Neuronal stem cell (in vitro differentiated cells): Measurements from ENCODE around the gene ASZ1.

Experiments used
- DNase-seq: peaks from one replicate; pipeline ENCODE4 v3.0.0-alpha.2; 2013; ENCODE audit warnings: low spot score
- H2AFZ ChIP-seq: one replicate; pipeline ENCODE4 v1.6.1; 2013; ENCODE audit warnings: mild to moderate bottlenecking, low read length, inconsistent platforms
- H2AK5ac ChIP-seq: 2 replicates; pipeline ENCODE4 v1.6.1; 2013; ENCODE audit warnings: low read depth, mild to moderate bottlenecking, inconsistent platforms, low read length, moderate library complexity, mixed read lengths
- H2BK120ac ChIP-seq: 2 replicates; pipeline ENCODE4 v1.6.1; 2013; ENCODE audit warnings: low read depth, mild to moderate bottlenecking, inconsistent platforms, low read length, moderate library complexity, mixed read lengths
- H2BK12ac ChIP-seq: one replicate; pipeline ENCODE4 v1.6.1; 2013; ENCODE audit warnings: low read length, inconsistent platforms
- H2BK15ac ChIP-seq: 2 replicates; pipeline ENCODE4 v1.6.1; 2013; ENCODE audit warnings: mild to moderate bottlenecking, low read length, inconsistent platforms, mixed read lengths
- H2BK5ac ChIP-seq: one replicate; pipeline ENCODE4 v1.6.1; 2013; ENCODE audit warnings: inconsistent platforms, mild to moderate bottlenecking, low read length, moderate library complexity
- H3K14ac ChIP-seq: one replicate; pipeline ENCODE4 v1.6.1; 2013; ENCODE audit warnings: low read length, inconsistent platforms
- H3K18ac ChIP-seq: 2 replicates; pipeline ENCODE4 v1.6.1; 2013; ENCODE audit warnings: low read length, inconsistent platforms
- H3K23ac ChIP-seq: 2 replicates; pipeline ENCODE4 v1.6.1; 2013; ENCODE audit warnings: low read depth, mild to moderate bottlenecking, mixed read lengths, low read length, inconsistent platforms; ENCODE audit not compliant: poor library complexity
- H3K27ac ChIP-seq: replicated peaks from 3 replicates; pipeline ENCODE4 v1.5.1; 2013; ENCODE audit warnings: low read length, inconsistent platforms
- H3K27me3 ChIP-seq, 3 experiments: 2 replicates each; pipeline ENCODE4 v1.6.1; 2013; ENCODE audit warnings: low read length in 3 of 3, mild to moderate bottlenecking in 2 of 3, inconsistent platforms in 1 of 3, low read depth in 1 of 3, mixed read lengths in 1 of 3, moderate library complexity in 1 of 3; ENCODE audit not compliant: control insufficient read depth in 3 of 3, insufficient read depth in 3 of 3
- H3K36me3 ChIP-seq, 2 donors: replicated peaks in 1 of 2; 2 replicates each; pipeline ENCODE4 v1.6.1; 2013; ENCODE audit warnings: low read length in 2 of 2; ENCODE audit not compliant: control insufficient read depth in 2 of 2, insufficient read depth in 2 of 2
- H3K4ac ChIP-seq: 2 replicates; pipeline ENCODE4 v1.6.1; 2013; ENCODE audit warnings: inconsistent platforms, mild to moderate bottlenecking, low read length, moderate library complexity
- H3K4me1 ChIP-seq, 2 donors: 1 replicate in 1 of 2; 2 replicates in 1 of 2; pipeline ENCODE4 v1.6.1; 2013; ENCODE audit warnings: low read length in 2 of 2, low read depth in 1 of 2; ENCODE audit not compliant: control insufficient read depth in 2 of 2, insufficient read depth in 1 of 2
- H3K4me2 ChIP-seq: one replicate; pipeline ENCODE4 v1.6.1; 2013; ENCODE audit warnings: mild to moderate bottlenecking, low read length, inconsistent platforms; ENCODE audit not compliant: insufficient read depth, poor library complexity, severe bottlenecking
- H3K4me3 ChIP-seq, 2 donors: 2 replicates each; pipeline ENCODE4 v1.5.1; 2013; ENCODE audit warnings: low read length in 2 of 2, mild to moderate bottlenecking in 2 of 2, inconsistent platforms in 1 of 2, moderate library complexity in 1 of 2
- H3K79me1 ChIP-seq: one replicate; pipeline ENCODE4 v1.6.1; 2013; ENCODE audit warnings: low read depth, mild to moderate bottlenecking, inconsistent platforms, low read length, moderate library complexity
- H3K9ac ChIP-seq: one replicate; pipeline ENCODE4 v1.6.1; 2013; ENCODE audit warnings: mild to moderate bottlenecking, low read depth, low read length, inconsistent platforms; ENCODE audit not compliant: poor library complexity
- H3K9me3 ChIP-seq, 2 donors: replicated peaks in 1 of 2; 2 replicates each; pipeline versions ENCODE3 to v1.6.1; 2013; ENCODE audit warnings: low read length in 2 of 2, mild to moderate bottlenecking in 2 of 2, inconsistent platforms in 1 of 2, low read depth in 1 of 2, mixed read lengths in 1 of 2, moderate library complexity in 1 of 2; ENCODE audit not compliant: control insufficient read depth in 2 of 2, insufficient read depth in 1 of 2
- H4K8ac ChIP-seq: one replicate; pipeline ENCODE4 v1.6.1; 2013; ENCODE audit warnings: low read depth, mild to moderate bottlenecking, inconsistent platforms, low read length, moderate library complexity
- H4K91ac ChIP-seq: one replicate; pipeline ENCODE4 v1.6.1; 2013; ENCODE audit warnings: low read length, low read depth, mild to moderate bottlenecking, inconsistent platforms; ENCODE audit not compliant: poor library complexity
- WGBS, 2 donors: extraction: QIAGEN DNeasy Blood & Tissue Kit; methylation state at CpG; one replicate each; pipeline ENCODE4 v1.1.7; 2013; ENCODE audit warnings: missing lambda C conversion rate in 2 of 2, mixed read lengths in 1 of 2; ENCODE audit not compliant: insufficient read length in 2 of 2, insufficient replicate concordance in 1 of 2; ENCODE audit errors: extremely low coverage in 2 of 2; 5-methylcytosine and 5-hydroxymethylcytosine counted together

ASZ1 gene

DNA sequence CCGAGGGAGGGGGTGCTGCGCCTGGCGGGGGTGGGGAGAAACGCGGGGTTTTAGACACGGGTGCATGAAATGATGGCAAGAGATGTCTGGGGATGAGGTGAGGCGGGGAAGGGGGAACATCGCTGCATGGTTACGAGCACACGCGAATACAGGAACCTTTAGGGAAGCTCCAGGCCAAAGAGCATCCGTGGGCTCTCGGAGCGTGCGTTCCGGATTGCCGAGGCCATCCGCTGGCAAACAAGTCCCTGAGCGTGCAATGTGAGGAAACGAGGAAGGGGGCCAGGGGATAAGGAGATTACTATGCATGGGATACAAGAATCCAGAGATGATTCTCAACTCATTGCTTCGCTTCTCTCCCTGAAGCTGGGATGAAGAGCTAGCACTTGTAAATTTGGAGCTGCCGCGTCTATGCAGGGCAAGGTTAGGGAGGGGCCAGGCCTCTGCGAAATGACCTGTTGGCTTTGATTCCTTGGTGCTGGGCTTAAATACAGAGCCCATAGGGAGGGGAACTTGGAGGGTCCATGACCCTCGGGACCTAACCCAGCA is 103.9 kb downstream of the ASZ1 start:
- peak overlapping the region; percentile 100 for H3K4me2 ChIP-seq
- no peak overlapping the region for H2BK5ac ChIP-seq
- H3K9ac ChIP-seq, result no peak overlapping the region

DNA sequence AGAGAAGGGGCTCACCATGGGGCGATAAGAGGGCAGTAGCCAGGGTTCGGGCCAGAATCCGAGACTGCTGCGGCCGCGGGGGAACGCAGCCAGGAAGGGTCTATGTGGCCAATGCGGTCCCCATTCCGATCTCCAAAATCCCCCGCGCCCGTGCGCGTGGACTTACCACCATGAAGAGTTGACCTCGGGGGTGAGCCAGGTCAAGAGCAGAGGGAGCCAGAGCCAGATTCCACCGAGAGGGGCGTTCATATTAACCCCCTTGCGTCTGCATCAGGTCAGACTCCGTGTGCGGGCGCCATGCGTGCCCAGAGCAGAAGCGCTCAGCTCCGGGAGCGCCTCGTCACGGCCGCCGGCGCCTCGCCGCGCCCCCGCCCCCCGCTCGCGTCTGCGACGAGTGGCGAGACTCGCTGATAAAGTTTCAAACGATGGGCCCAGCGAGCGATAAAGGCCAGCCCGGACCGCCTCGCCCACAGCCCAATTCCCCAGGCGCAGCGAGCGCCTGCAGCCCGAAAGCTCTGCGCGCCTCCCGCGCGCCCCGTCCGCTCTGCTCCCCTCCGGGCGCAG is 104.5 kb downstream of the ASZ1 start, which contains the start of gene WNT2:
WNT2 (minus strand) TSS at position 318 of the 564 bp plus-strand sequence; CDS start at position 249, 69 bp downstream.
- Histone ChIP-seq H3K9me3 (no peaks in the 10 kb centered on the region), H2BK12ac (no peak within 1 kb of the TSS), H3K14ac (no peak within 1 kb of the TSS), H3K36me3 (no peaks in the 10 kb centered on the region), H4K91ac (no peak within 1 kb of the TSS), H2AFZ (peak within 1 kb of the TSS; percentile 97), H3K4me3 (peak within 1 kb of the TSS; percentile 41 to 80), H2AK5ac (peak within 1 kb of the TSS; percentile 16), H3K79me1 (no peaks in the 10 kb centered on the region), H3K4me2 (peak within 1 kb of the TSS; percentile 100), H3K4ac (no peak within 1 kb of the TSS), H3K27me3 (peaks cover 19 to 94% (median 51%) of the 10 kb centered on the region in 3 experiments), H3K23ac (no peak within 1 kb of the TSS), H3K4me1 (peaks cover 5 to 13% of the 10 kb centered on the region in 2 donors), H3K27ac (no peak within 1 kb of the TSS), H3K9ac (no peak within 1 kb of the TSS), H2BK5ac (no peak within 1 kb of the TSS), H4K8ac (no peak within 1 kb of the TSS), H2BK15ac (no peak within 1 kb of the TSS), H2BK120ac (no peak within 1 kb of the TSS), H3K18ac (peak within 1 kb of the TSS; percentile 84)
- no CpG with 5 or more reads among the region's 60 CpGs for WGBS, 2 donors
- DNase-seq, result peak; percentile 31

More for the DNA sequence above, 103.9 kb downstream of the ASZ1 start:
- Histone ChIP-seq H4K8ac (no peak overlapping the region), H3K4me3 (peak overlapping the region; percentile 41 to 80), H3K14ac (no peak overlapping the region), H2BK12ac (no peak overlapping the region), H2BK120ac (no peak overlapping the region), H3K79me1 (no peaks in the 10 kb centered on the region), H3K27ac (no peak overlapping the region), H3K27me3 (peaks cover 19 to 88% (median 51%) of the 10 kb centered on the region in 3 experiments), H3K9me3 (no peaks in the 10 kb centered on the region), H3K18ac (no peak overlapping the region), H3K23ac (no peak overlapping the region), H3K4ac (no peak overlapping the region), H3K4me1 (peaks cover 5 to 13% of the 10 kb centered on the region in 2 donors), H2AK5ac (no peak overlapping the region), H2BK15ac (no peak overlapping the region), H3K36me3 (no peaks in the 10 kb centered on the region), H4K91ac (no peak overlapping the region), H2AFZ (peak overlapping the region; percentile 97)
- peak; percentile 26 for DNase-seq
- WGBS, 2 donors, result no CpG with 5 or more reads among the region's 25 CpGs

DNA sequence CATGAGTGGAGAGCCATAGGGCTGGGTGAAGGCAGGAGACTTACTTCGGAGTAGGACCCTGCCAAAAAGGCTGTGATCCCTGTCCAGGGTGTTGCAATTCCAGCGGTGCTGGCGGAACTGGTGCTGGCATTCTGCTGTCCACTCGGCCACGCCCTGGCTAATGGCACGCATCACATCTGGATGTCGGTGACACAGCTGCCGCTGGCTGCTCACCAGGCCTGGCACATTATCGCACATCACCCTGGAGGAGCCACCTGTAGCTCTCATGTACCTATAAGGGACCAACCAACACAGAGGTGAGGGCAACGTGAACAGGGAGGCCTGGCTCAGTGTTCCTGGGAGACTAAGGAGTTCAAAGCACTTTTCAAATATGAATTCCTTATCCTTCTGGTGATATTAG is 106.8 kb downstream of the ASZ1 start:
- Histone ChIP-seq H3K4ac (no peak overlapping the region), H2AK5ac (no peak overlapping the region), H4K91ac (no peak overlapping the region), H3K18ac (no peak overlapping the region), H3K4me3 (no peak overlapping the region), H3K4me2 (no peak overlapping the region), H3K9ac (no peak overlapping the region), H3K9me3 (no peaks in the 10 kb centered on the region), H2AFZ (no peak overlapping the region), H2BK15ac (no peak overlapping the region), H3K27ac (no peak overlapping the region), H3K14ac (no peak overlapping the region), H3K4me1 (peaks cover 5 to 13% of the 10 kb centered on the region in 2 donors), H2BK5ac (no peak overlapping the region), H3K36me3 (no peaks in the 10 kb centered on the region), H3K27me3 (peaks cover 19 to 95% (median 51%) of the 10 kb centered on the region in 3 experiments), H3K79me1 (no peaks in the 10 kb centered on the region), H4K8ac (no peak overlapping the region), H3K23ac (no peak overlapping the region), H2BK120ac (no peak overlapping the region), H2BK12ac (no peak overlapping the region)
- no peak for DNase-seq
- WGBS, 2 donors, result no CpG with 5 or more reads among the region's 10 CpGs

DNA sequence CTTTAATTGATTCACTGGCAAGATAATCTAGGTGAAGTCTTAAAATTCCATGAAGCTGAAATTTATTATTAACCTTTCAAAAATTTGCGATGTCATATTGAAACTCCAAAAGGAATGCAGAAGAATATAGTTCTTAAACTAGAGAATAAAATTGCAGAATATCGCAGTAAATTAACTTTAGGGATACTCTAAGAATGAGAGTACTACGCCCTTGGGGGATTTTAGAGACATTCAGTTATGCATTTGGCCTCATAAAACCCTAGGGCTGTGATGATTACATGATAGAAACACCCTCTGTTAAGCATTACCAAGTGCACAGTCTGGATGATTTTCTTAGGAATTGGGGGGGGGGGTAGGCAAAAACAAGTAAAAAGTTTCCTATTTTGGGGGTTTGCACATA is 108.1 kb downstream of the ASZ1 start:
- H2BK120ac ChIP-seq, result no peak overlapping the region
- no peak overlapping the region for H2AK5ac ChIP-seq
- H4K91ac ChIP-seq, result no peak overlapping the region
- no peaks in the 10 kb centered on the region for H3K9me3 ChIP-seq
- no peak for DNase-seq
- no peak overlapping the region for H3K14ac ChIP-seq
- no peak overlapping the region for H2BK15ac ChIP-seq
- no CpG with 5 or more reads among the region's 3 CpGs for WGBS, 2 donors
- no peaks in the 10 kb centered on the region for H3K79me1 ChIP-seq
- H3K4me1 ChIP-seq, result peaks cover 5 to 8% of the 10 kb centered on the region in 2 donors
- peaks cover 13 to 84% (median 38%) of the 10 kb centered on the region in 3 experiments for H3K27me3 ChIP-seq
- H3K23ac ChIP-seq, result no peak overlapping the region
- H3K18ac ChIP-seq, result no peak overlapping the region
- no peak overlapping the region for H3K4me3 ChIP-seq
- no peak overlapping the region for H2BK5ac ChIP-seq
- no peak overlapping the region for H4K8ac ChIP-seq
- no peak overlapping the region for H2BK12ac ChIP-seq
- H3K27ac ChIP-seq, result no peak overlapping the region
- H2AFZ ChIP-seq, result no peak overlapping the region
- no peak overlapping the region for H3K9ac ChIP-seq
- H3K4me2 ChIP-seq, result no peak overlapping the region
- H3K4ac ChIP-seq, result no peak overlapping the region
- H3K36me3 ChIP-seq, result no peaks in the 10 kb centered on the region
